Adrenal gland (tissue), 5 donors: ENCODE results near the gene WRAP53.

Experiments used
- POLR2A ChIP-seq, 2 donors: fragments of 450-650 bp; IDR thresholded peaks; one replicate each; pipeline ENCODE4 v1.6.1; 2017; ENCODE audit warnings: antibody characterized with exemption in 2 of 2, mild to moderate bottlenecking in 2 of 2, moderate library complexity in 1 of 2
- TF ChIP-seq, protein P1 (sequence below), 6 experiments: fragments of 450-650 bp in 4 of 6; fragments of 200-600 bp in 2 of 6; sonication (generic) in 1 of 6; IDR thresholded peaks; 1 replicate in 5 of 6; 2 replicates in 1 of 6; pipeline versions ENCODE4 v1.5.1 to v1.8.0; 2016 to 2021; ENCODE audit warnings: antibody characterized with exemption in 6 of 6, mild to moderate bottlenecking in 2 of 6, moderate library complexity in 1 of 6
- donor health status: DM: no; HTN: no; CAD: no.

DNA sequence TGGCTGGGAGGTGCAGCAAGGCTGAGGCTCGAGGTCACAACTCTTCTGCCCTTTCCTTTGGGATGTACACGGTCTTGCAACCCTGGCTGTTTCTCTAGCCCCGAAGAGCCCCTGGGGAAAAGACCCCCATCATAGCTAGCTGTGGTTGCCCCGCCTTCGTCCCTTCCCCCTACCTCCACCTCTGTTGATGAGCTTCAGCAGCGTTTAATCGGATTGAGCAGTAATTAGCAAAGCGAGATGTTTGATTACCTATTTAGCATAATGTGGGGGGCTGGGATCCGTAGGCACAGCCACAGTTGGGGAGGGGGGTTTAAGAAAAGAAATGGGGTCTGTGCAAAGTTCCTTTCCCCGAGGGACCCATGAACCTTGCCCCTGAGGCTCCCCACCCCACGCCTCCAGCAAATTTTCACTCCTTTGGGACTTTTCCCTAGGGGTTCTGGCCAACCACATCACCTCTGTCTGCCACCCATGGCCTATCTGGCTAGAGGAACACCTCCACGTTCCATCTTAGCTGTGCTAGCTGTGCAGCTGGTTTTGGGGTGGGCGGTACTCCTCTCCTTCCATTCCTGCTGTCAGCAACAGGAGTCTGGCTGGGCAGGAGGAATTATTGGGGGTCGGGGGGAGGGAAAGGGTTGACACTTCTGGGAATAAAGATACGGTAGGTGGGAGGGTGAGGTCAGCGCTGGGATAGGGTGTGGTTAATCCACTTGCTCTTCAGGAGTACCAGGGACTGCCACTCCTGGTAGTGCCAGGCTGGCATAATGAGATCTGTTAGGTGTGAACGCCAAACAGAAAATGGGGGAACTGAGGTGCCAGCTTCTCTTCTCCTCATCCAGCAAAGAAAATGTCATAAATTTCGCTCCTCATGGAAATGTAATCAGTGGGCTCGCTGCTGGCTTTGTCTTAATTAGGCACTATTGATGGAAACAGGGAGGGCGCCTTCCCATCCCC, 27.9 kb downstream of the WRAP53 start:
- TF ChIP-seq, protein P1, sequence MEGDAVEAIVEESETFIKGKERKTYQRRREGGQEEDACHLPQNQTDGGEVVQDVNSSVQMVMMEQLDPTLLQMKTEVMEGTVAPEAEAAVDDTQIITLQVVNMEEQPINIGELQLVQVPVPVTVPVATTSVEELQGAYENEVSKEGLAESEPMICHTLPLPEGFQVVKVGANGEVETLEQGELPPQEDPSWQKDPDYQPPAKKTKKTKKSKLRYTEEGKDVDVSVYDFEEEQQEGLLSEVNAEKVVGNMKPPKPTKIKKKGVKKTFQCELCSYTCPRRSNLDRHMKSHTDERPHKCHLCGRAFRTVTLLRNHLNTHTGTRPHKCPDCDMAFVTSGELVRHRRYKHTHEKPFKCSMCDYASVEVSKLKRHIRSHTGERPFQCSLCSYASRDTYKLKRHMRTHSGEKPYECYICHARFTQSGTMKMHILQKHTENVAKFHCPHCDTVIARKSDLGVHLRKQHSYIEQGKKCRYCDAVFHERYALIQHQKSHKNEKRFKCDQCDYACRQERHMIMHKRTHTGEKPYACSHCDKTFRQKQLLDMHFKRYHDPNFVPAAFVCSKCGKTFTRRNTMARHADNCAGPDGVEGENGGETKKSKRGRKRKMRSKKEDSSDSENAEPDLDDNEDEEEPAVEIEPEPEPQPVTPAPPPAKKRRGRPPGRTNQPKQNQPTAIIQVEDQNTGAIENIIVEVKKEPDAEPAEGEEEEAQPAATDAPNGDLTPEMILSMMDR (IDR thresholded peaks at IDR 0.05): no peak
- TF ChIP-seq POLR2A (IDR thresholded peaks at IDR 0.05): no peak
